NCI-H345 treated with DMSO at 0.1 percent for 48 hours (cell line): ENCODE data around the gene TTC32.

Experiments
- DNase-seq: peaks from one replicate; lab custom pipeline; 2025; ENCODE audit not compliant: unreplicated experiment; lab: John Stamatoyannopoulos, UW

Gene TTC32

GRCh38 chr2:19854596-19855541 lies 46.9 kb downstream of the TTC32 start:
- no peak for DNase-seq

- no peak for DNase-seq
These were observed 50.6 kb downstream of the TTC32 start for GRCh38 chr2:19851116-19851695.

- no peak for DNase-seq
These were observed 51.4 kb downstream of the TTC32 start for GRCh38 chr2:19850056-19851050.

GRCh38 chr2:19848952-19849351 lies 52.8 kb downstream of the TTC32 start:
- DNase-seq, result no peak

- no peak for DNase-seq
These were observed 53.6 kb downstream of the TTC32 start for GRCh38 chr2:19848029-19848750.

- no peak for DNase-seq
These were observed 54.3 kb downstream of the TTC32 start for GRCh38 chr2:19847486-19847885.
